Esophagus squamous epithelium (tissue), 5 donors: Measurements from ENCODE around the gene ARL17B. TPM values are rescaled to one million over a fixed set of nuclear protein-coding genes. Genes with fewer than 3 reads are reported as not detected.
A peak's percentile ranks its signal among the peaks of the same experiment; 100 is the strongest.
"Not testable (repeated sequence)": the region's sequence is repeated elsewhere in the genome, so short reads cannot be mapped to it uniquely, and the experiment has no call there.

Experiments used
- DNase-seq: peaks from one replicate; lab custom pipeline; 2025; lab: John Stamatoyannopoulos, UW
- H3K27ac ChIP-seq, 4 donors: fragments of 200-600 bp; sonication (generic); one replicate each; pipeline ENCODE4 v1.5.1; 2016 to 2019; ENCODE audit warnings: mild to moderate bottlenecking in 1 of 4
- H3K27me3 ChIP-seq, 4 donors: fragments of 200-600 bp; sonication (generic); 1 replicate in 3 of 4; 2 replicates in 1 of 4; pipeline versions ENCODE4 v1.5.1 to v1.6.0; 2017 to 2021; ENCODE audit warnings: antibody characterized with exemption in 1 of 4
- H3K36me3 ChIP-seq, 3 donors: fragments of 200-600 bp; sonication (generic); one replicate each; pipeline ENCODE4 v1.5.1; 2016 to 2019
- H3K4me1 ChIP-seq, 3 donors: fragments of 200-600 bp; sonication (generic); one replicate each; pipeline ENCODE4 v1.5.1; 2017 to 2019
- H3K4me3 ChIP-seq, 4 donors: fragments of 200-600 bp; sonication (generic); 1 replicate in 3 of 4; 2 replicates in 1 of 4; pipeline ENCODE4 v1.5.1; 2016 to 2019; ENCODE audit warnings: mild to moderate bottlenecking in 2 of 4, moderate library complexity in 1 of 4
- H3K9me3 ChIP-seq, 3 donors: fragments of 200-600 bp; sonication (generic); one replicate each; pipeline ENCODE4 v1.5.1; 2016 to 2019
- WGBS, 2 donors: methylation state at CpG; one replicate each; pipeline ENCODE4 v1.1.5; 2018; 5-methylcytosine and 5-hydroxymethylcytosine counted together
- intact Hi-C: fragments of 100-400 bp; cut with DNase I; formaldehyde crosslinking; loops from one replicate; pipeline ENCODE4 v1.15.0; 2022
- total RNA-seq, 4 donors: library from RNA; depleted of rRNA; stranded (reverse); fragments of >200 nt; gene quantifications; one replicate each; pipeline ENCODE4 v1.1.0, GENCODE V29; 2016
- donor health status: DM: yes; HTN: yes; CAD: no.

Gene ARL17B
- total RNA-seq, 4 donors from 2014 or later: 4.4 to 13.2 (median 9.2) TPM

GRCh38 chr17:46361145-46361735, 326 bp downstream of the ARL17B start:
- peak overlapping the region in 1 of 4 donors; percentile 49 for H3K4me3 ChIP-seq
- H3K4me1 ChIP-seq, H3K9me3 ChIP-seq, H3K27ac ChIP-seq, intact Hi-C loops, DNase-seq, H3K36me3 ChIP-seq, H3K27me3 ChIP-seq: not testable (repeated sequence)
- WGBS, 2 donors: no CpG with 5 or more reads among the region's 42 CpGs

- no CpG with 5 or more reads among the region's 4 CpGs for WGBS, 2 donors
- H3K27ac ChIP-seq, H3K27me3 ChIP-seq, H3K4me1 ChIP-seq, intact Hi-C loops, DNase-seq, H3K36me3 ChIP-seq, H3K9me3 ChIP-seq, H3K4me3 ChIP-seq: not testable (repeated sequence)
Observed at GRCh38 chr17:46353856-46354255, 7.7 kb downstream of the ARL17B start.

- H3K36me3 ChIP-seq, H3K4me1 ChIP-seq, H3K9me3 ChIP-seq, H3K4me3 ChIP-seq, intact Hi-C loops, DNase-seq, H3K27me3 ChIP-seq, H3K27ac ChIP-seq: not testable (repeated sequence)
- no CpG with 5 or more reads among the region's 1 CpG for WGBS, 2 donors
Observed at GRCh38 chr17:46349060-46349459, 12.5 kb downstream of the ARL17B start.

GRCh38 chr17:46348345-46348744, 13.2 kb downstream of the ARL17B start:
- WGBS, 2 donors: no CpG with 5 or more reads among the region's 2 CpGs

GRCh38 chr17:46342131-46342530, 19.4 kb downstream of the ARL17B start:
- intact Hi-C loops: not testable (repeated sequence)
- WGBS, 2 donors: no CpG with 5 or more reads among the region's 3 CpGs

More at GRCh38 chr17:46348345-46348744, 13.2 kb downstream of the ARL17B start:
- H3K4me1 ChIP-seq, H3K36me3 ChIP-seq, intact Hi-C loops, H3K4me3 ChIP-seq, H3K27ac ChIP-seq, H3K27me3 ChIP-seq, DNase-seq, H3K9me3 ChIP-seq: not testable (repeated sequence)

GRCh38 chr17:46341220-46341619, 20.3 kb downstream of the ARL17B start:
- no CpG with 5 or more reads among the region's 19 CpGs for WGBS, 2 donors
- H3K4me1 ChIP-seq, H3K9me3 ChIP-seq, H3K27ac ChIP-seq, H3K4me3 ChIP-seq, DNase-seq, H3K36me3 ChIP-seq, intact Hi-C loops, H3K27me3 ChIP-seq: not testable (repeated sequence)

More at GRCh38 chr17:46342131-46342530, 19.4 kb downstream of the ARL17B start:
- not testable (repeated sequence) for H3K4me3 ChIP-seq, H3K4me1 ChIP-seq, H3K36me3 ChIP-seq, H3K27ac ChIP-seq, H3K9me3 ChIP-seq, DNase-seq, H3K27me3 ChIP-seq

GRCh38 chr17:46294831-46295230, 66.7 kb downstream of the ARL17B start, which contains the start of gene LRRC37A:
LRRC37A (plus strand) TSS chr17:46295131; CDS start chr17:46295134, 3 bp downstream.
- H3K27me3 ChIP-seq, intact Hi-C loops, H3K4me1 ChIP-seq, H3K36me3 ChIP-seq, H3K27ac ChIP-seq, H3K4me3 ChIP-seq, H3K9me3 ChIP-seq, DNase-seq: not testable (repeated sequence)
- WGBS, 2 donors: no CpG with 5 or more reads among the region's 16 CpGs

- H3K4me3 ChIP-seq, H3K4me1 ChIP-seq, H3K27me3 ChIP-seq, H3K27ac ChIP-seq, intact Hi-C loops, H3K36me3 ChIP-seq, DNase-seq, H3K9me3 ChIP-seq: not testable (repeated sequence)
- WGBS, 2 donors: 87 to 89% methylated on average over 8 of the region's 8 CpGs
Observed at GRCh38 chr17:46291618-46292017, 69.9 kb downstream of the ARL17B start.

- H3K36me3 ChIP-seq, intact Hi-C loops, H3K9me3 ChIP-seq, H3K27ac ChIP-seq, H3K4me1 ChIP-seq, DNase-seq, H3K27me3 ChIP-seq, H3K4me3 ChIP-seq: not testable (repeated sequence)
- 65 to 90% methylated on average over 4 of the region's 4 CpGs for WGBS, 2 donors
Observed at GRCh38 chr17:46290906-46291546, 70.5 kb downstream of the ARL17B start.

- WGBS, 2 donors: 78 to 83% methylated on average over 7 of the region's 7 CpGs
- H3K4me3 ChIP-seq, H3K4me1 ChIP-seq, H3K27me3 ChIP-seq, intact Hi-C loops, H3K9me3 ChIP-seq, H3K27ac ChIP-seq, H3K36me3 ChIP-seq, DNase-seq: not testable (repeated sequence)
Observed at GRCh38 chr17:46287587-46287986, 74.0 kb downstream of the ARL17B start.
